NCI-H1105 (cell line): ENCODE measurements around the gene CRIP1.

Experiments
- DNase-seq: peaks from one replicate; lab custom pipeline; 2025; lab: John Stamatoyannopoulos, UW

Gene CRIP1

GRCh38 chr14:105480807-105481801, 5.6 kb upstream of the CRIP1 start:
- peak; percentile 80 for DNase-seq

DNA sequence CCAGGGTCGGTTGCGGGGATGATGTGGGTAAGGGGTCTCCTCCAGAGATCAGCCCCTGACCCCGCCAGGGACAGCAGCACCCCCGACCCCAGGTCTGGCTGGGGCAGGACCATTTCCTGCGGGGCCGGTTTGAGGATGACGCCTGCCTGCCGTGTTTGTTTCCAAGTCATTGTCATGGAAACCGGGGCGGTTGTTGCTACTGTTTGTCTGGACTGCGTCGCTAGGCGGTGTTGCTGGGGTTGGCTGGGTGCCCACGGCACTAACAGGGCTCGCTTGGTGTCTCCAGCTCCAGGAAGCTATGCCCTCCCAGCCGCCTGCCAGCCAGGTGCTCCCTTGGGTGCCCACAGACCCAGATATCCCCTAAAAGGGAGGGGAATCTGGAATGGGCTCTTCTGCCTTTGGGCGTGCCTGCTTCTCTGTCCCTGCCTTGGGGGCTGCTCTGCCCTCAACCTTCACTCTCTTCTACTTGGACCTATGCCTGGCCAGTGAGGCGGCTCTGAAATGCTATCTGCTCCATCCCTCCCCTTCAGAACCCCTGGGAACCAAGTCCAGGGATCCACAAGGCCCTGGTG, 4.7 kb upstream of the CRIP1 start:
- DNase-seq = peak; percentile 96

GRCh38 chr14:105482486-105483110, 4.1 kb upstream of the CRIP1 start:
- DNase-seq = no peak

GRCh38 chr14:105483300-105484068, 3.2 kb upstream of the CRIP1 start:
- DNase-seq = no peak

DNA sequence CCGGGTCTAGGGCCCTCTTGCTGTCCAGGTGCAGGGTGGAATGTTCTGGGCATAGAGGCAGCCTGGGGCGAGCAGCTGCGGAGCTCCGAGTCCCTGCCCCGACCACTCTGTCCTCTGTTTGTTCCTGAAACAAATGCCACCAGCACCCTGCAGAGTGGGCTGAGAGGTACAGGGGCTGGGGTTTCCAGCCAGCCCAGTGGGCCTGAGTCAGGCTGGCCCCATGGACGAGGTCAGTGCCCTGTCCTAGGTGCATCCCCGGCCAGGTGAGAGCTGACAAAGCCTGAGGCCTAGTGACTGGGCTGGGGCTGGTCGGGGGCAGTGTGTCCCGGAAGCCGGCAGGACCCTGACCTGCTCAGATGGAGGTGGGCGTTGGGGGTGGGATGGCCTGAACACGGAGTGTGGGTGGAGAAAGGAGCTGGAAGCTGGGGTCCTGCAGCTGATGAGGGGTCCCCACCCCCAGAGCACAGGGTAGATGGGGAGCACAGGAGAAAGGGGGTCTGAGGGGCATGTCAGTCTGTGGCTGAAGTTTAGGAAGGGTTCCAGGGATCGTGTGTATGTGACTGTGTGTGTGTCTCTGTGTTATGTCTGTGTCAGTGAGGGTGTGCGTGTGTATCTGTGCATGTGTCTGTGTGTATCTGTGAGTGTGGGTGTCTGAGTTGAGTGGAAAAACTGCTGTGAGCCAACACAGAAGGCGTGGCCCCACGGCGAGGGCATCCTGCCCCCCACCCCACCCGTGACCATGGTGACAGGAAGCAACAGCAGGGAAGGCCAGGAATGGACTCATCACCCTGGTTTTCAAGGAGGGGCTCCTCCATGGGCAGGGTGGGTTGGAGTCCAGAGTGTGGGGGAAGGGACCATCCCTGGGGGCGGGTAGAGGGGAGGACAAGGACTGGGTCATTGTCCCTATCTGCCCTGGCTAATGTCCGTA, 2.4 kb upstream of the CRIP1 start:
- no peak for DNase-seq

GRCh38 chr14:105484997-105485393, 1.7 kb upstream of the CRIP1 start:
- DNase-seq = no peak

DNA sequence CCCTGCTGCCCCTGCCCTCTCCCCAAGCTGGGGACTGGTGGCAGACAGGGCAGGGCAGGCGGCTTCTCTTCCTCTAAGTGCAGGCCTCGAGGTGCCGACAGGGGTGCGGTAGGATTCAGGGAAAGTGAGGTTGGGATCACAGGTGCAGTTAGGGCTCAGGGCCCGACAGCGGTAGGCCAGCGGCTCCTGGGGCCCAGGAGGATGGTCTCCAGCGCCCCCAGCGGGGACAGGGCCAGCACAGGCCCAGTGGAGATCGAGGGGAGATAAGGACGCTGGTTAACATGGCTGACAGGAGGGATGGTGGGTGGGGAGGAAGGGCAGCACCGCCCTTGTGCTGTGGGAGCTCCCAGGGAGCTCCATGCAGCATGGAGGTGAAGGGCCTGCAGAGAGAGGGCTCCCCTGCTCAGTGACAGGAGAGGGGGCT, 935 bp upstream of the CRIP1 start:
- DNase-seq = no peak

DNA sequence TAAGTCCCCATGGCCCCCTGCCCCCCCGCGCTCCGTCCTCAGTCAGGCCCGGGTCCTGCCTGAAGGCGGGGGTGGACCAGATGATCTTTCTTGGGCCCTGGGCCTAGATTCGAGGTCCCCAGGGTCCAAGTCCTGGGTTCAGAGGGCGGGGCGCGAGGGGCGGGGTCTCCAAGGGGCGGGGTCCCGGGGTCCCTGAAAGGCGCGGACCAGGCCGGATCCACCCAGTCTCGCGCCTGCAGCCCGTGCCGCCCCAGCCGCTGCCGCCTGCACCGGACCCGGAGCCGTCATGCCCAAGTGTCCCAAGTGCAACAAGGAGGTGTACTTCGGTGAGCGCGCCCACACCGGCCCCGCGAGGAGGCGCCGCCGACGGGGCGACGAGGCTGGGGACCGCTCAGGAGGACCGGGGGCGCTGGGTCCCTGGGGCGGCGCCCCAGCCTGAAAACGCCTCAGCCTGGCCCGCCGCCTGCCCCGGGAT, 325 bp downstream of the CRIP1 start:
- peak; percentile 32 for DNase-seq

- DNase-seq = no peak
Observed at GRCh38 chr14:105487449-105487985, 831 bp downstream of the CRIP1 start.

GRCh38 chr14:105487986-105488777, 1.5 kb downstream of the CRIP1 start:
- DNase-seq = no peak

DNA sequence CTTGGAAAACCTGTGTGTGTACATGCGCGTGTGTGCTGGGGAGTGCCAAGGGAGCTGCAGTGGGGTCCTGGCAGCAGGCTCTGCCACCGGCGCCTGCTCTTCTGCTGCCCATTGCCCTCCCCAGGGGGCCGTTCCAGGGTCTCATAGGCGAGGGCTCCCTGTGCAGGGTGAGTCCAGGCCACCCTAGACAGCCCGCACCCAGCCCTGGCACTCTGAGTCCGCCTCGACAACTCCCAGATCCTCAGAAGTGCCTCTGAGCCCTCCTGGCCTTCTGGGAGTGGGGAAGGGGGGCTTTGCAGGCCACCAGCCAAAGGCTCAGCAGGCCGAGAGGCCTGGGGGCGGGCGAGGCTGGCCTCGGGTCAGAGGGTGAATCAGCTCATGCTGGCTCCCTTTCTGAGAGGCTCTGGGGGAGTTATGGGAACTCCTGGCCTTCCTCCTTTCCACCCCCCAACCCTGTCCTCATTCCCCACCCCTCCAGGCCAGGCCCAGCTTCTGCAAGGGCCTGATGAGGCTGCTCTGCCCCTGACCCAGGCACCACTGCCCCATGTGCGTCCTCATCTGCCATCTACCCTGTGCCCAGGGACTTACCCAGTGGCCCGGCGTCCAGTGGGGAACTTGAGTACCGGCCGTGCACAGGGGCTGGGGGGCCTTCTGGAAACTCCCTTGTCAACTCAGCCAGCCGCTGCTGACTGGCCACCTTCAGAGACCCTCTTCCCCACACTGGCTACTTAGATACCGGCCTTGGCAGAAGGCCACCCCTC, 2.3 kb downstream of the CRIP1 start:
- no peak for DNase-seq

- DNase-seq = peak; percentile 88
Observed at GRCh38 chr14:105489542-105490266, 3.0 kb downstream of the CRIP1 start.

- no peak for DNase-seq
Observed at GRCh38 chr14:105490267-105490571, 3.5 kb downstream of the CRIP1 start.

GRCh38 chr14:105490572-105491365, 4.1 kb downstream of the CRIP1 start, which contains the start of gene TEDC1:
TSS of gene TEDC1 (plus strand) at chr14:105491246. CDS start at chr14:105491376, 130 bp downstream.
- DNase-seq = peak; percentile 100

- DNase-seq = peak; percentile 51
Observed at GRCh38 chr14:105491366-105491973, 4.8 kb downstream of the CRIP1 start.

- DNase-seq = no peak
Observed at GRCh38 chr14:105492031-105492970, 5.6 kb downstream of the CRIP1 start.
